ENCODE data around the gene SRP9. TPM values are rescaled to one million over a fixed set of nuclear protein-coding genes. Genes with fewer than 3 reads are reported as not detected.
"Not testable (repeated sequence)": the region's sequence is repeated elsewhere in the genome, so short reads cannot be mapped to it uniquely, and the experiment has no call there.

Gene SRP9
- total RNA-seq, 1 donor from 2014 or later: 249 TPM

DNA sequence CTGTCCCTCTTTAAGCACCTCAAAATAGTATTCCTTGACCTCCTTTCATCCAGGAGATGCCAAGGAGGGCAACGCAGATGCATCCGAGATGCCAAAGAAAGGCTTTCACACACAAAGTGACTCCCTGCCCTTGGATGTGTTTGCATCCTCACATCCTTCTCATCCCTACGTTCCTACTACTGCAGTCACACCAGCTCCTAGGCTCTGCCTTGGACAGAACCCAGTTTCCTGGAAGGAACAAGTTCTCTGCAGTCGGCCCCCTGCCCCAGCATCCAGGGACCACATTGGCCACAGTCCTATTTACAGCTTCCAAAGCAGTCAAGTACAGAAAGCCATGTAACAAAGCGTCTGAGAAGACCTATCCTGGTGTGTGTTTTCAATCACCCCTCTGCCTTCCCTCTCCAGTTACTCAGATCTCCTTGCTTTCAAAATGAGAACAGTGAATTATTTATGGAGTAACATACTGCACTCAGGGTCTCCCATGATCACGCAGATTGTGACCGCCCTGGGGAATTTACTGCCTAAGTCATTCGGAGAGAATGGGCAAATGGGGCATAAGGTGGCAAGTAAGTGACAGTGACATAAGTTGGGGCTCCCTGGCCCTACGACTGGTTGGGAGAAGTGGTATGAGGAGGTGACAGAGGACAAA is 21.8 kb upstream of the SRP9 start:
- DNase-seq (ENCODE audit: low read depth): no peak

DNA sequence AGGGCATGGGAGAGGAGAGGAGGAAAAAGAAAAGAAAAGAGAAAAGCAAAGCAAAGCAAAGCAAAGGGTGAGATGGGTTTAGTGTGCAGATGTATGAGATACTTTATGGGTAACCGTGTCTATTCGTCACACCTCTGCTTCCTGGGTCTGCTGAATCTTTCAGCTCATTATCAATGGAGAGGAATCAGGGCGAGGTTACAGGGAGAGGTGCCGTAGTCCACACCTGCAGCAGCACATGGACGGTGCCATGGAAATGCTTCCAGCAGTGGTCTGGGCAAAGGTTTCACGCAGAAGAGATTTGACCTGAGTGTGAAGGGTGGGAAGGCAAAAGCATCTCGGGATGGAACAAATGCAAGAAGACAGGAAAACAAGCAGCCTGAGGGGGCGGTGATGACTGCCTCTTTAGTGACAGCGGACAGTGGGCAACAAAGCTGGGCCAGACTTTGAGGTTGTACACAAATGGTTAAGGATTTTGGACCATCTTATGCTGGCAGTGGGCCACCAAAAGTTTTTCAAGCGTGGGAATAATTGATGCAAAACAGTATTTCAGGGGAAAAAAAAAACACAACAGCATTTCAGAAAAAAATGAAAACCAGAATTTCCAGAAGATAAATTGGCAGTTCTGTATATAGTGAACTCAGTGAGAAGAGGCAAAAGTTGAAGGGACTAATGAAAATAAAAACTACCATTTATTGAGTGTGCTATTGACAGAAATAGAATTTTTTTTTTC is 19.5 kb upstream of the SRP9 start:
- no peak for DNase-seq (ENCODE audit: low read depth)

- DNase-seq (ENCODE audit: low read depth): not testable (repeated sequence)
Measured at GRCh38 chr1:225759972-225760371, 17.7 kb upstream of the SRP9 start.

- DNase-seq (ENCODE audit: low read depth): no peak
Measured at GRCh38 chr1:225760531-225760930, 17.1 kb upstream of the SRP9 start.

DNA sequence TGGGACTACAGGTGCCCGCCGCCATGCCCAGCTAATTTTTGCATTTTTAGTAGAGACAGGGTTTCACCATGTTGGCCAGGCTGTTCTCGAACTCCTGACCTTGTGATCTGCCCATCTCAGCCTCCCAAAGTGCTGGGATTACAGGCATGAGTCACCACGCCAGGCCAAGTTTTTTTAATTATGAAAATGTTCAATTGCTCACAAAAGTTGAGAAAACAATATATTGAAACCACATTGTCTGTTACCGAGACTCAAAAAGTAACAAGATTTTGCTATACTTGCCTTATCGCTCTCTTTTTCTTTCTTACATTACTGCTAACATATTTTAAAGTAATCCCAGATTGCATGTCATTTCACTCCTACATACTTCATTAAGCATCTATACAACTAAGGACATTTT is 16.2 kb upstream of the SRP9 start:
- DNase-seq (ENCODE audit: low read depth): not testable (repeated sequence)

- no peak for DNase-seq (ENCODE audit: low read depth)
Measured at GRCh38 chr1:225762002-225762441, 15.6 kb upstream of the SRP9 start.

DNA sequence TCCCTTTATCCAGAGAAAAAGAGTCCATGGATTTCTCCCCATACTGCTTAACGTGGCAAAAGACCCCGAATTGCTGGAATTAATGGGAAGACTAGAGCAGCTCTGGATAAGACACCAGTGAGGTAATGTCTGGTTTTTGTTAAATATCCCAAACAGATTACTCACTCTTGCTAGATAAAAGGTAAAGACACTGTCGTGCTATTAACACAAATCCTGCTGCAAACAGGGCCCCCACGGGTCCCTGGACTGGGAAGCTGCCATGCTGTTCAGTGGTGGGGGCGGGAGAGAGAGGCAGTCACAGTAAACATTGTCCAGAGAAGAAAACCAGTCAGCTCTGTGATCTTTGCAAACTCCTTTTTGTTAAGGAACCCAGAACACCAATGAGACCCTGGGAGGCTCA is 15.2 kb upstream of the SRP9 start:
- DNase-seq (ENCODE audit: low read depth): no peak

DNA sequence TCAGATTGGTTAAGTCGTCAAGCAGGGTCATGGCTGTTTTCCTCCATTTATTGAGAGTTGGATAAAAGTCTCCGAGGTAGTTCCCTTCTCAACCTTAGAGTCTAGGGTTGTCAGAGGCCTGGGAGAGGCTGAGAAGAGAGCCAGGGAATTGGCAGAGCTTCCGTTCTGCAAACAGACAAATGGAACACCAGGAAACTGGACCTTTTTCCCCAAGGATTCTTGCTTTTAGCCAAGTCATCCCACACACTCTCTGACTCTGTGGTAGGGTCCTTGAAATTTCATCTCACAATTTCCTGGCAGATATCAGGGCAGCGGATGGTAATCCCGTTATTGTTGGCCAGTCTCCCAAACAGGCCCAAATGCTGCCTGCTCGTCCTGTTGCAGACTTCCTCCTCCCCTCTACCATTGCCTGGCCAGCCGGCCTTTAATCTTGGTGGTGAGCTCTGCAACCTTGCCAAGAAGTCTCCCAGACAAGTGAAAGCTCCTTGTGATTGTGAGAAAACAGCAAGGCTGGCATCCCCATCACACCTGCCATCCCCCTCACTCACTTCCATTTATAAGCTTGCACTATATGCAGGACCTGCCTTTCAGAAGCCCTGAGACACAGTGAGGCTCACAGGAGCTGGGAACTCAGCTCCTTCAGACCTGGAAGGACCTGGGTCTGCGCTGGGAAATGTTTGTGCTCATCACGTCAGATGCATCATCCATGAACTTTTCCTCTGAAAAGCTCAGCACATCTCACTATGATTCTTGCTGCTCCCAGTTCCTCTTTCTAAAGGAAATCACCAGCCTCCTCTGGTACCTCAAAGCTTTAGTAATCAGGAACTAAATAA is 13.7 kb upstream of the SRP9 start:
- DNase-seq (ENCODE audit: low read depth): peak; percentile 79

- DNase-seq (ENCODE audit: low read depth): no peak
Measured at GRCh38 chr1:225765982-225766674, 11.5 kb upstream of the SRP9 start.

DNA sequence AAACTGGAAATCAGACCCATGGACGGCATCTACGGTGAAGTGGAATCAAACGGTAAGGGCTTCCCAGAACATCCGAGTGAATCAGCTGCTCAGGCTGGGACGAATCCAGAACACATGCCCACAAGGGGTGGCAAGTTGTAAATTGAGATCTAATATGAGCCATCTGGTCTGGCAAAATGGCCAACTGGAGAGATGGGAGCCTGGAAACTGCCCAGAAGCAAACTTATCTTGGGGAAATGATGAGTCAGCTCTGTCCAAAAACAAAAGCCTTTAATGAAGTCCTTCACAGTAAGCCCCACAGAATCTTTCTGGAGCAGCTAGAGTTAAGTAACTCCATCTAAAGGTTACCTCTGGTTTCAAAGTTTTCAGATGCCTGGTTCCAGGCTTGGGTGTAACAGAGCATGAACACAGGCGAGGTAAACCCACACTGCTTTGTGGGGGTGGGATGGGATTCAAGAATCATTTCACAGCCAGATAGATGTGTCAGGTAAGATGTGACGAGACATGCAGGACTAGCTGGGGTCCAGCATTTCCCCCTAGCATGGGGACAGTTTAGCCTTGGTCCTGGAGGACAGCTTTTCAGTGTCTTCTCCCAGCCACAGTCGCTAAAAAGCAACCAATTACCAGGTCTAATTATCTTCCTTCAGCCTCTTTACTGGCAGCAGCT is 10.5 kb upstream of the SRP9 start:
- DNase-seq (ENCODE audit: low read depth): peak; percentile 98

GRCh38 chr1:225767634-225768540 is 9.7 kb upstream of the SRP9 start:
- peak; percentile 91 for DNase-seq (ENCODE audit: low read depth)

GRCh38 chr1:225768662-225769426 is 8.8 kb upstream of the SRP9 start:
- no peak for DNase-seq (ENCODE audit: low read depth)

GRCh38 chr1:225769687-225770086 is 7.9 kb upstream of the SRP9 start:
- DNase-seq (ENCODE audit: low read depth): no peak

DNA sequence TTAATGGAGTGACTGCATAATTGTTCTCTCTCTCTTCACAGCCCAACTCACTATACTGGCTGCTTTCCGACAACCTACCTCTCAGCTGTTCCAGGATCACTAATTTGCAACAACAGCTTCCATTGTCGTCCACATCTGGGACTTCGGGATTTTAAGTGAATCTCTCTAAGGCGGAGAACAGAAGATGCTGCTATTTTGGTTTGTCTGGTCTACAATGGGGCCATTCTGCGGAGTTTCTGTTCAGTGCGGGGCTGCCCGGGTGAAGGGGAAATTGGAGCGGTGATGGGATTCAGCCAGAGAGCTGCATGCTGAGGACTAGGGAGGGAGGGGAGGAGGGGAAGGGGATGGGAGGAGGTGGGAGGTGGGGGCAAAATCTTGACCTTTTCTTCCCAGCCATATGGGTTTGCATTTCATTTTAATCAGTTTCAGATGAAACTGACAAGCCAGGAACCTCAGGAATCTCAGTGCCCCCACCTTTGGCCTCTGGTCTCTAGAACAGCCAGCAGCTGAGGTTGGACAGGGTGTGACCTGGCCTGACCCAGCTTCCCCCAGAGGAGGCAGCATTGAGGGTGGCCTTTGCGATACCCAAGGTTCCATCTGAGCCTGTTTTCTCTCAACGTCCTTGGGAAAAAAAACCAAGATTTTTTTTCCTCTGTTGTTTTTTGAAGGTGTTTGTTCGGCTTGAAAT is 6.9 kb upstream of the SRP9 start:
- DNase-seq (ENCODE audit: low read depth): no peak

DNA sequence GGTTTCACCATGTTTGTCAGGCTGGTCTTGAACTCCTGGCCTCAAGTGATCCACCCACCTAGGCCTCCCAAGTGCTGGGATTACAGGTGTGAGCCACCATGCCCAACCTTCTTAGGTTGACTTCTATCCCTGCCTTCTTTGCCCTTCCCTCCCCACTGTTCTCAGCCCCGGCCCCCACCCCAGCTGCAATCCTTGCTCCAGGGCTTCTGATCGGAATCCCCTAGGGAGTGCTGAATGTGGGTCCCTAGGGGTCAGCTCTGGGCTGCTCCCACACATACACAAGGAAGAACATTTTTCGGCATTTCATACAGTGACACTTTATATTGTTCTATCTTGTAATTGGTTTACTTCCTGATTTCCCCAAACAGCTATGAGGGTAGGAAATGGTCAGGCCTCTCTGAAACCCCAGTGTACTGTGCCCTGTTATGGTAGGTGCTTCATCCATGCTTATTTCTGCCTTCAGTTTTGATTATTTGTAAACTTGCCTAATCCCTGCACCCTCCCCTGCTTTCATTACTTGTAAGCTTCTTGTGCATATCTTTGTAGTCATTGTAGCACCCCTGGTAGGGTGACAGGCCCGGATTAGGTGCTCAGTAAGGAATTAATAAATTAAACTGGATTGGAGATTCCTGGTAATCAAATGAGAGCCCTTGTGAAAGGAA is 5.8 kb upstream of the SRP9 start:
- DNase-seq (ENCODE audit: low read depth): no peak

GRCh38 chr1:225772323-225772768 is 5.3 kb upstream of the SRP9 start:
- DNase-seq (ENCODE audit: low read depth): peak; percentile 88

GRCh38 chr1:225772848-225773247 is 4.8 kb upstream of the SRP9 start:
- DNase-seq (ENCODE audit: low read depth): no peak
